Bronchial epithelial cell (primary cell): Measurements from ENCODE around the gene OTULINL. TPM values are rescaled to one million over a fixed set of nuclear protein-coding genes. Genes with fewer than 3 reads are reported as not detected.

ENCODE experiments used
- DNase-seq: peaks from one replicate; pipeline ENCODE4 v3.0.0-alpha.2; 2010; ENCODE audit warnings: low read depth
- FAIRE-seq: peaks from 2 replicates; lab custom pipeline; 2011; peaks lifted over from hg19 to GRCh38; lab: Jason Lieb, UNC
- H3K27me3 ChIP-seq: 2 replicates; pipeline ENCODE4 v1.5.1; 2011; ENCODE audit warnings: low read length; ENCODE audit not compliant: control insufficient read depth, insufficient read depth
- H3K36me3 ChIP-seq: 2 replicates; pipeline ENCODE4 v1.5.1; 2011; ENCODE audit warnings: low read length; ENCODE audit not compliant: control insufficient read depth, insufficient read depth
- H3K4me3 ChIP-seq: 2 replicates; pipeline ENCODE4 v1.5.1; 2011; ENCODE audit warnings: mild to moderate bottlenecking, low read depth, low read length, control low read depth
- CTCF ChIP-seq: IDR thresholded peaks from 2 replicates; pipeline ENCODE4 v1.5.1; 2011; ENCODE audit warnings: mild to moderate bottlenecking, moderate library complexity, low read length, control low read depth, inconsistent platforms; ENCODE audit not compliant: insufficient read depth, severe bottlenecking
- total RNA-seq: library from RNA; depleted of rRNA; stranded (reverse); fragments of >200 nt; gene quantifications from 2 replicates; pipeline ENCODE4 v1.2.1, GENCODE V29; 2014

Gene OTULINL
- total RNA-seq, 1 donor from 2014 or later, result 0.79 TPM

- FAIRE-seq, result no peak
- peak; percentile 69 for DNase-seq
- Histone ChIP-seq H3K36me3 (no peaks in the 10 kb centered on the region), H3K4me3 (no peak overlapping the region), H3K27me3 (no peaks in the 10 kb centered on the region)
- no peak for TF ChIP-seq CTCF
These were observed 79.2 kb downstream of the OTULINL start for GRCh38 chr5:14660833-14661232.

Other genes with a start within 250 kb of the OTULINL start
- gene OTULIN, start 82.9 kb downstream of the OTULINL start, total RNA-seq, result 19.6 and 36.6 TPM in 2 replicates